ENCODE data around the gene WWC1.

GRCh38 chr5:168318240-168318639, 26.8 kb downstream of the WWC1 start:
- TF ChIP-seq CTCF (IDR thresholded peaks at IDR 0.05; ENCODE audit: low read depth, low read length) (no peak), POLR2A (IDR thresholded peaks at IDR 0.05; ENCODE audit: extremely low read depth, insufficient read length) (no peak)
